Daoy (cell line): Measurements from ENCODE around the gene HIBCH. TPM values are rescaled to one million over a fixed set of nuclear protein-coding genes. Genes with fewer than 3 reads are reported as not detected.

ENCODE experiments used
- DNase-seq: peaks from one replicate; pipeline ENCODE4 v3.0.0-alpha.2; 2015; ENCODE audit warnings: low read depth
- total RNA-seq: library from RNA; depleted of rRNA; stranded (reverse); fragments of >200 nt; shearing (Covaris generic); gene quantifications from 2 replicates; pipeline ENCODE4 v1.2.3, GENCODE V29; 2014

HIBCH gene
- total RNA-seq, 1 experiment from 2014 or later: 13.3 TPM

- DNase-seq: no peak
Measured at GRCh38 chr2:190188289-190188688, 131.3 kb downstream of the HIBCH start.

- no peak for DNase-seq
Measured at GRCh38 chr2:190186238-190186637, 133.4 kb downstream of the HIBCH start.

GRCh38 chr2:190185380-190185779 lies 134.2 kb downstream of the HIBCH start:
- DNase-seq: no peak

- DNase-seq: no peak
Measured at GRCh38 chr2:190184460-190184859, 135.2 kb downstream of the HIBCH start.

GRCh38 chr2:190183539-190183938 lies 136.1 kb downstream of the HIBCH start:
- no peak for DNase-seq

- no peak for DNase-seq
Measured at GRCh38 chr2:190182071-190182524, 137.5 kb downstream of the HIBCH start.

GRCh38 chr2:190181123-190181669 lies 138.4 kb downstream of the HIBCH start:
- DNase-seq: no peak

- DNase-seq: peak; percentile 57
Measured at GRCh38 chr2:190180313-190181122, 139.1 kb downstream of the HIBCH start.

GRCh38 chr2:190179754-190180312 lies 139.8 kb downstream of the HIBCH start:
- DNase-seq: no peak

- DNase-seq: no peak
Measured at GRCh38 chr2:190178066-190178722, 141.4 kb downstream of the HIBCH start.

- DNase-seq: no peak
Measured at GRCh38 chr2:190177249-190178040, 142.2 kb downstream of the HIBCH start.

GRCh38 chr2:190173392-190173791 lies 146.2 kb downstream of the HIBCH start:
- DNase-seq: no peak

- no peak for DNase-seq
Measured at GRCh38 chr2:190170673-190171072, 149.0 kb downstream of the HIBCH start.

- no peak for DNase-seq
Measured at GRCh38 chr2:190169221-190170072, 150.2 kb downstream of the HIBCH start.

GRCh38 chr2:190167702-190168101 lies 151.9 kb downstream of the HIBCH start:
- no peak for DNase-seq

GRCh38 chr2:190165491-190165890 lies 154.1 kb downstream of the HIBCH start:
- DNase-seq: no peak

- DNase-seq: no peak
Measured at GRCh38 chr2:190162851-190163250, 156.8 kb downstream of the HIBCH start.

GRCh38 chr2:190159453-190159852 lies 160.2 kb downstream of the HIBCH start:
- DNase-seq: no peak

- no peak for DNase-seq
Measured at GRCh38 chr2:190158798-190159434, 160.7 kb downstream of the HIBCH start.
